Measurements from ENCODE around the gene OSTM1. TPM values are rescaled to one million over a fixed set of nuclear protein-coding genes. Genes with fewer than 3 reads are reported as not detected.

Gene OSTM1
- total and polyA plus RNA-seq, 2 of the 8 experiments (the other 6 are each of a cell fraction or from before 2014, with no cell fraction given) = 17.7 to 26.1 TPM

- TF ChIP-seq CHD7 (IDR thresholded peaks at IDR 0.05; ENCODE audit: insufficient replicate concordance, low read length) (no peak), YY1 (IDR thresholded peaks at IDR 0.05; ENCODE audit: low read depth, low read length) (no peak), BRCA1 (IDR thresholded peaks at IDR 0.05; ENCODE audit: low read depth, low read length) (no peak), TAF1 (IDR thresholded peaks at IDR 0.05; ENCODE audit: low read depth, low read length) (no peak), ATF2 (IDR thresholded peaks at IDR 0.05; ENCODE audit: low read length) (no peak), BCL11A (IDR thresholded peaks at IDR 0.05; ENCODE audit: low read depth in 2 of 2, low read length in 2 of 2) (no peak)
These were observed 533 bp downstream of the OSTM1 start (continued) for GRCh38 chr6:108074057-108074358.
